ENCODE measurements around the gene TMEM86B. TPM values are rescaled to one million over a fixed set of nuclear protein-coding genes. Genes with fewer than 3 reads are reported as not detected.

The TMEM86B gene
- total and polyA plus RNA-seq, 8 donors = 0.29 to 47.8 (median 9.7) TPM

- peaks cover 74 to 83% (median 82%) of the 10 kb centered on the region in 4 donors for H3K36me3 ChIP-seq
- H3K27ac ChIP-seq = no peak overlapping the region
- TF ChIP-seq POLR2A (IDR thresholded peaks at IDR 0.05) (no peak), CTCF (IDR thresholded peaks at IDR 0.05) (no peak), POLR2AphosphoS5 (IDR thresholded peaks at IDR 0.05) (no peak), EP300 (IDR thresholded peaks at IDR 0.05) (no peak)
- H3K27me3 ChIP-seq = no peaks in the 10 kb centered on the region
- 87 to 91% (median 88%) methylated on average over 12 of the region's 12 CpGs for WGBS, 5 donors
- no peak for DNase-seq
- intact Hi-C loops (cut with DNase I; ENCODE audit: low total_unique reads) = no loop called here
- no peaks in the 10 kb centered on the region for H3K9me3 ChIP-seq
- H3K4me3 ChIP-seq = no peak overlapping the region
- H3K4me1 ChIP-seq = peaks cover 7 to 23% (median 21%) of the 10 kb centered on the region in 4 donors
Measured at GRCh38 chr19:55244004-55244680, 15.6 kb upstream of the TMEM86B start.

- no peak overlapping the region for H3K4me3 ChIP-seq
- WGBS, 5 donors = 67 to 91% (median 82%) methylated on average over 7 of the region's 7 CpGs
- H3K27me3 ChIP-seq = no peaks in the 10 kb centered on the region
- H3K9me3 ChIP-seq = no peaks in the 10 kb centered on the region
- H3K4me1 ChIP-seq = peaks cover 0 to 7% (median 5%) of the 10 kb centered on the region in 4 donors
- intact Hi-C loops (cut with DNase I; ENCODE audit: low total_unique reads) = no loop called here
- no peak for TF ChIP-seq POLR2A (IDR thresholded peaks at IDR 0.05)
- no peak for TF ChIP-seq POLR2AphosphoS5 (IDR thresholded peaks at IDR 0.05)
- TF ChIP-seq EP300 (IDR thresholded peaks at IDR 0.05) = no peak
- TF ChIP-seq CTCF (IDR thresholded peaks at IDR 0.05) = no peak
- no peak for DNase-seq
- peaks cover 86 to 99% (median 99%) of the 10 kb centered on the region in 4 donors for H3K36me3 ChIP-seq
- no peak overlapping the region for H3K27ac ChIP-seq
Measured at GRCh38 chr19:55242517-55242916, 14.0 kb upstream of the TMEM86B start.

- intact Hi-C loops (cut with DNase I; ENCODE audit: low total_unique reads) = no loop called here
- TF ChIP-seq POLR2A (IDR thresholded peaks at IDR 0.05) (no peak), POLR2AphosphoS5 (IDR thresholded peaks at IDR 0.05) (no peak), CTCF (IDR thresholded peaks at IDR 0.05) (no peak), EP300 (IDR thresholded peaks at IDR 0.05) (no peak)
- peaks cover 92 to 100% (median 100%) of the 10 kb centered on the region in 4 donors for H3K36me3 ChIP-seq
- peaks cover 0 to 1% (median under 1%) of the 10 kb centered on the region in 4 donors for H3K4me1 ChIP-seq
- no peaks in the 10 kb centered on the region for H3K27me3 ChIP-seq
- H3K9me3 ChIP-seq = no peaks in the 10 kb centered on the region
- no peak overlapping the region for H3K27ac ChIP-seq
- DNase-seq = no peak
- no peak overlapping the region for H3K4me3 ChIP-seq
- 88 to 95% (median 95%) methylated on average over 13 to 16 of the region's 16 CpGs for WGBS, 5 donors
Measured at GRCh38 chr19:55241935-55242464, 13.4 kb upstream of the TMEM86B start.

GRCh38 chr19:55241143-55241934 is 12.8 kb upstream of the TMEM86B start:
- no peak for DNase-seq
- Histone ChIP-seq H3K27ac (no peak overlapping the region), H3K36me3 (peaks cover 93 to 100% (median 100%) of the 10 kb centered on the region in 4 donors), H3K27me3 (no peaks in the 10 kb centered on the region), H3K9me3 (no peaks in the 10 kb centered on the region), H3K4me1 (no peaks in the 10 kb centered on the region), H3K4me3 (no peak overlapping the region)
- WGBS, 5 donors = 92 to 95% (median 94%) methylated on average over 19 to 37 of the region's 37 CpGs
- TF ChIP-seq EP300 (IDR thresholded peaks at IDR 0.05) (no peak), CTCF (IDR thresholded peaks at IDR 0.05) (no peak), POLR2AphosphoS5 (IDR thresholded peaks at IDR 0.05) (no peak), POLR2A (IDR thresholded peaks at IDR 0.05) (no peak)
- intact Hi-C loops (cut with DNase I; ENCODE audit: low total_unique reads) = no loop called here
